Loucy (cell line): ENCODE results near the gene IGSF9B.

ENCODE experiments used
- H2AFZ ChIP-seq: fragments of 200-600 bp; sonication (generic); 2 replicates; pipeline ENCODE4 v1.6.0; 2016; ENCODE audit warnings: antibody characterized with exemption, mild to moderate bottlenecking, low read length, moderate library complexity
- H3F3A ChIP-seq: fragments of 200-600 bp; 2 replicates; pipeline ENCODE4 v1.6.0; 2016; ENCODE audit warnings: antibody characterized with exemption, low read depth, mild to moderate bottlenecking
- H3K27me3 ChIP-seq: fragments of 200-600 bp; sonication (generic); 2 replicates; pipeline ENCODE4 v1.6.1; 2014; ENCODE audit warnings: low read length, mild to moderate bottlenecking; ENCODE audit not compliant: insufficient read depth, poor library complexity, severe bottlenecking
- H3K36me3 ChIP-seq: fragments of 200-600 bp; sonication (generic); 2 replicates; pipeline ENCODE4 v1.6.1; 2016; ENCODE audit warnings: low read length; ENCODE audit not compliant: insufficient read depth
- H3K4me1 ChIP-seq: fragments of 200-600 bp; sonication (generic); 2 replicates; pipeline ENCODE4 v1.5.1; 2014; ENCODE audit warnings: low read length, mild to moderate bottlenecking; ENCODE audit not compliant: insufficient read depth, poor library complexity, severe bottlenecking
- H3K4me2 ChIP-seq: fragments of 200-600 bp; sonication (generic); 2 replicates; pipeline ENCODE4 v1.6.0; 2014; ENCODE audit warnings: antibody characterized with exemption, low read length, low read depth, mild to moderate bottlenecking; ENCODE audit not compliant: poor library complexity, severe bottlenecking
- H3K4me3 ChIP-seq: fragments of 200-600 bp; sonication (generic); 2 replicates; pipeline ENCODE4 v1.5.1; 2014; ENCODE audit warnings: low read length, mild to moderate bottlenecking, mixed read lengths; ENCODE audit not compliant: poor library complexity, severe bottlenecking
- H3K79me2 ChIP-seq: fragments of 200-600 bp; sonication (generic); 2 replicates; pipeline ENCODE4 v1.6.1; 2014; ENCODE audit warnings: low read length; ENCODE audit not compliant: insufficient read depth
- H3K9ac ChIP-seq: fragments of 200-600 bp; sonication (generic); 2 replicates; pipeline ENCODE4 v1.6.0; 2014; ENCODE audit warnings: mild to moderate bottlenecking, low read depth, low read length, moderate library complexity; ENCODE audit not compliant: poor library complexity, severe bottlenecking
- H3K9me2 ChIP-seq: fragments of 200-600 bp; sonication (generic); replicated peaks from 2 replicates; pipeline ENCODE4 v1.6.1; 2016; ENCODE audit warnings: low read depth, low read length, mixed read lengths
- H3K9me3 ChIP-seq: fragments of 200-600 bp; sonication (generic); 2 replicates; pipeline ENCODE4 v1.6.1; 2014; ENCODE audit warnings: mild to moderate bottlenecking, antibody characterized with exemption, low read length, low read depth; ENCODE audit not compliant: insufficient read depth
- H4K20me1 ChIP-seq: fragments of 200-600 bp; sonication (generic); 2 replicates; pipeline ENCODE4 v1.6.0; 2014; ENCODE audit warnings: antibody characterized with exemption, low read length, mild to moderate bottlenecking; ENCODE audit not compliant: insufficient read depth, poor library complexity, severe bottlenecking
- EZH2phosphoT487 ChIP-seq: fragments of 200-600 bp; IDR thresholded peaks from 2 replicates; pipeline ENCODE4 v1.6.1; 2018; ENCODE audit warnings: antibody characterized with exemption, mild to moderate bottlenecking, moderate library complexity, borderline replicate concordance
- TF ChIP-seq, protein P1 (sequence below): fragments of 200-600 bp; sonication (generic); conservative IDR thresholded peaks from 2 replicates; pipeline ENCODE4 v1.5.1; 2014; ENCODE audit warnings: mild to moderate bottlenecking, antibody characterized with exemption, low read length

Gene IGSF9B

DNA sequence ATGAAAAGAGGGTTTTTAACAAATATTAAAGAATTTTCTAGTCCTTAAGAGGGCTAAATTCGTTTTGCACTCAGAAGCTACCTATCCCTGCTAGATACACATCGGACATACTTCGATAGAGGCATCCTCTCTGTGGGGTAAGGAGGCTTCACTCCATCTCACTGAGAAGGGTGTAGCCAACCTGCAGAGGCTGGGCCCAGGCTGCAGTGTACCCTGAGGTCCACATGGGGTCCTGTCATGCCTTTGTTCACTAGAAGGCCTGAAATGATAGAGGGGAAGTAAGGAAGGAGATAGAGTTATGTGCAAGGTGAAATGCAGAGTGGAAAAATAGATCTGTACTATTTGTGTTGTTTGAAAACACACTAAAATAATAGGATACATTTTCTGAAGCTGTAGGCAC, 45.6 kb downstream of the IGSF9B start:
- no peak overlapping the region for H3K4me2 ChIP-seq
- H3F3A ChIP-seq, result no peaks in the 10 kb centered on the region
- H3K79me2 ChIP-seq, result no peaks in the 10 kb centered on the region
- H2AFZ ChIP-seq, result no peak overlapping the region
- H3K27me3 ChIP-seq, result no peaks in the 10 kb centered on the region
- H3K9ac ChIP-seq, result no peak overlapping the region
- H3K9me3 ChIP-seq, result peaks cover 4% of the 10 kb centered on the region; the same call in 1 of the 2 replicates
- H3K9me2 ChIP-seq, result no peaks in the 10 kb centered on the region
- H3K4me3 ChIP-seq, result no peak overlapping the region
- H3K36me3 ChIP-seq, result no peaks in the 10 kb centered on the region
- no peak for TF ChIP-seq EZH2phosphoT487
- TF ChIP-seq, protein P1, sequence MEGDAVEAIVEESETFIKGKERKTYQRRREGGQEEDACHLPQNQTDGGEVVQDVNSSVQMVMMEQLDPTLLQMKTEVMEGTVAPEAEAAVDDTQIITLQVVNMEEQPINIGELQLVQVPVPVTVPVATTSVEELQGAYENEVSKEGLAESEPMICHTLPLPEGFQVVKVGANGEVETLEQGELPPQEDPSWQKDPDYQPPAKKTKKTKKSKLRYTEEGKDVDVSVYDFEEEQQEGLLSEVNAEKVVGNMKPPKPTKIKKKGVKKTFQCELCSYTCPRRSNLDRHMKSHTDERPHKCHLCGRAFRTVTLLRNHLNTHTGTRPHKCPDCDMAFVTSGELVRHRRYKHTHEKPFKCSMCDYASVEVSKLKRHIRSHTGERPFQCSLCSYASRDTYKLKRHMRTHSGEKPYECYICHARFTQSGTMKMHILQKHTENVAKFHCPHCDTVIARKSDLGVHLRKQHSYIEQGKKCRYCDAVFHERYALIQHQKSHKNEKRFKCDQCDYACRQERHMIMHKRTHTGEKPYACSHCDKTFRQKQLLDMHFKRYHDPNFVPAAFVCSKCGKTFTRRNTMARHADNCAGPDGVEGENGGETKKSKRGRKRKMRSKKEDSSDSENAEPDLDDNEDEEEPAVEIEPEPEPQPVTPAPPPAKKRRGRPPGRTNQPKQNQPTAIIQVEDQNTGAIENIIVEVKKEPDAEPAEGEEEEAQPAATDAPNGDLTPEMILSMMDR, result peak; percentile 20; the same call in 1 of the 2 replicates
- H4K20me1 ChIP-seq, result no peaks in the 10 kb centered on the region
- no peaks in the 10 kb centered on the region for H3K4me1 ChIP-seq

DNA sequence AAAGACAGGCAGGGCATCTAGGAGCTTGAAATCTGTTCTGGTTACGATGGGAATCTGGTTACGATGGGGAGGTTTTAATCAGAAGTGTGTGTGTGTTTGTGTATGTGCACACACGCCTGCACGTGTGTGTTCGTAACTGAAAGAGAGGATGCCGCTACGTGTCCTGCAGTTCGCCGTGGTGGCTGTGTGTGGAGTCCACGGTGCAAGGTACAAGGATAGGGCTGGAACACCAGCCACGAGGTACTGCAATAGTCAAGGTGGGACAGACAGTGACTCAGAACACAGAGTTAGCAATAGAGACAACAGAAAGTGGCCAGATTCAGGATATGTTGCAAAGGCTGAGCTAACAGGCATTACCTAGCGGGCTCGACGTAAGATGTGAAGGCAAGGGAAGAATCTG, 46.7 kb downstream of the IGSF9B start:
- Histone ChIP-seq H3K4me2 (no peak overlapping the region), H3K36me3 (no peaks in the 10 kb centered on the region), H3K79me2 (no peaks in the 10 kb centered on the region), H3K9me2 (no peaks in the 10 kb centered on the region), H3K27me3 (no peaks in the 10 kb centered on the region), H3K9ac (no peak overlapping the region), H2AFZ (no peak overlapping the region), H3K4me3 (no peak overlapping the region), H3K4me1 (no peaks in the 10 kb centered on the region), H3F3A (no peaks in the 10 kb centered on the region), H4K20me1 (no peaks in the 10 kb centered on the region), H3K9me3 (peaks cover 7% of the 10 kb centered on the region; the same call in 1 of the 2 replicates)
- TF ChIP-seq, protein P1, result no peak
- TF ChIP-seq EZH2phosphoT487, result no peak

DNA sequence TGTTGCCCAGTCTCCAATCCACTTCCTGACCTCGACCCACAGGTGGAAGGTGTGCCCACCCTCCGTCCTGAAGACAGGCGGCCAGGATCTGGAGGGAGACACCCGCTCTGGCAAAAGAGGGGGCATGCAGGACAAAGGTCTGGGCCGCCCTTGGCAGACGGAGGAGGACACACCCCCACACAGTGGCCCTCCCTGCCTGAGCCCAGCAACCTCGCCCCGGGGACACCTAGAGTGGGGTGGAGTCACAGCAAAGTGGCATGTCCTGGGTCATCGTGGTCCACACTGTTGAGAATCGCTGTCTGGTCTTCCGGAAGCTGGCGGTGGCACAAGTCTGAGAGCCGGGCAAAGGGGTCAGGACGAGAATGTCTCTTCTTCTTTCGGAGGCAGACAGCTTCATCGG, 47.9 kb downstream of the IGSF9B start:
- no peaks in the 10 kb centered on the region for H3K27me3 ChIP-seq
- H2AFZ ChIP-seq, result no peak overlapping the region
- no peak overlapping the region for H3K4me2 ChIP-seq
- H3F3A ChIP-seq, result no peaks in the 10 kb centered on the region
- H4K20me1 ChIP-seq, result no peaks in the 10 kb centered on the region
- H3K9me3 ChIP-seq, result peaks cover 7% of the 10 kb centered on the region; the same call in 1 of the 2 replicates
- H3K4me1 ChIP-seq, result no peaks in the 10 kb centered on the region
- no peak overlapping the region for H3K4me3 ChIP-seq
- H3K9ac ChIP-seq, result no peak overlapping the region
- H3K9me2 ChIP-seq, result no peaks in the 10 kb centered on the region
- H3K79me2 ChIP-seq, result no peaks in the 10 kb centered on the region
- H3K36me3 ChIP-seq, result no peaks in the 10 kb centered on the region
- TF ChIP-seq EZH2phosphoT487, result no peak
- TF ChIP-seq, protein P1, result no peak
